ENCODE results near the gene UBC.
"Not testable (repeated sequence)": the region's sequence is repeated elsewhere in the genome, so short reads cannot be mapped to it uniquely, and the experiment has no call there.

UBC gene

GRCh38 chr12:124888260-124888659 lies 26.2 kb downstream of the UBC start:
- peaks cover 9% of the 10 kb centered on the region for H3K4me1 ChIP-seq
- no peak for DNase-seq
- H3K9me3 ChIP-seq: no peaks in the 10 kb centered on the region
- TF ChIP-seq, protein P1, sequence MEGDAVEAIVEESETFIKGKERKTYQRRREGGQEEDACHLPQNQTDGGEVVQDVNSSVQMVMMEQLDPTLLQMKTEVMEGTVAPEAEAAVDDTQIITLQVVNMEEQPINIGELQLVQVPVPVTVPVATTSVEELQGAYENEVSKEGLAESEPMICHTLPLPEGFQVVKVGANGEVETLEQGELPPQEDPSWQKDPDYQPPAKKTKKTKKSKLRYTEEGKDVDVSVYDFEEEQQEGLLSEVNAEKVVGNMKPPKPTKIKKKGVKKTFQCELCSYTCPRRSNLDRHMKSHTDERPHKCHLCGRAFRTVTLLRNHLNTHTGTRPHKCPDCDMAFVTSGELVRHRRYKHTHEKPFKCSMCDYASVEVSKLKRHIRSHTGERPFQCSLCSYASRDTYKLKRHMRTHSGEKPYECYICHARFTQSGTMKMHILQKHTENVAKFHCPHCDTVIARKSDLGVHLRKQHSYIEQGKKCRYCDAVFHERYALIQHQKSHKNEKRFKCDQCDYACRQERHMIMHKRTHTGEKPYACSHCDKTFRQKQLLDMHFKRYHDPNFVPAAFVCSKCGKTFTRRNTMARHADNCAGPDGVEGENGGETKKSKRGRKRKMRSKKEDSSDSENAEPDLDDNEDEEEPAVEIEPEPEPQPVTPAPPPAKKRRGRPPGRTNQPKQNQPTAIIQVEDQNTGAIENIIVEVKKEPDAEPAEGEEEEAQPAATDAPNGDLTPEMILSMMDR (IDR thresholded peaks at IDR 0.05; ENCODE audit: low read depth, low read length): no peak
- H3K27me3 ChIP-seq: no peaks in the 10 kb centered on the region
- H3K4me3 ChIP-seq (ENCODE audit: low read depth, low read length): no peak overlapping the region
- H3K36me3 ChIP-seq: no peaks in the 10 kb centered on the region; the same call in 1 of the 2 replicates

DNA sequence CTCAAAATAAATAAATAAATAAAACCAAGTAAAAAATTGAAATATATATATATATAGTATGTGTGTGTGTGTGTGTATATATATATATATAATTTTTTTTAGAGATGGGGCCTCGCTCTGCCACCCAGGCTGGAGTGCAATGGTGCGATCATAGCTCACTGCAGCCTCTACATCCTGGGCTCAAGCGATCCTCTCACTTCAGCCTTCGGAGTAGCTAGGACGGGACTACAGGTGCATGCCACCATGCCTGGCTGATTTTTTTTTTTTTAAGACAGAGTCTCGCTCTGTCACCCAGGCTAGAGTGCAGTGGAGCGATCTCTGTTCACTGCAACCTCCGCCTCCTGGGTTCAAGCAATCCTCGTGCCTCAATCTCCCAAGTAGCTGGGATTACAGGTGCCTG lies 26.7 kb downstream of the UBC start:
- not testable (repeated sequence) for H3K27me3 ChIP-seq; H3K9me3 ChIP-seq; H3K36me3 ChIP-seq; DNase-seq; H3K4me3 ChIP-seq (ENCODE audit: low read depth, low read length)
- peaks cover 12% of the 10 kb centered on the region for H3K4me1 ChIP-seq

GRCh38 chr12:124884587-124885438 lies 29.6 kb downstream of the UBC start:
- H3K27me3 ChIP-seq: no peaks in the 10 kb centered on the region
- H3K9me3 ChIP-seq: no peaks in the 10 kb centered on the region
- H3K36me3 ChIP-seq: no peaks in the 10 kb centered on the region; the same call in 1 of the 2 replicates
- no peak overlapping the region for H3K4me3 ChIP-seq (ENCODE audit: low read depth, low read length)
- H3K4me1 ChIP-seq: peaks cover 12% of the 10 kb centered on the region
- TF ChIP-seq, protein P1 (IDR thresholded peaks at IDR 0.05; ENCODE audit: low read depth, low read length): no peak
- peak; percentile 48 for DNase-seq

- DNase-seq: no peak
- TF ChIP-seq, protein P1 (IDR thresholded peaks at IDR 0.05; ENCODE audit: low read depth, low read length): no peak
- peaks cover 12% of the 10 kb centered on the region for H3K4me1 ChIP-seq
- no peaks in the 10 kb centered on the region; the same call in 1 of the 2 replicates for H3K36me3 ChIP-seq
- no peak overlapping the region for H3K4me3 ChIP-seq (ENCODE audit: low read depth, low read length)
- no peaks in the 10 kb centered on the region for H3K27me3 ChIP-seq
- no peaks in the 10 kb centered on the region for H3K9me3 ChIP-seq
Observed at GRCh38 chr12:124883263-124884130, 31.0 kb downstream of the UBC start.

- H3K4me3 ChIP-seq (ENCODE audit: low read depth, low read length): no peak overlapping the region
Observed at GRCh38 chr12:124881123-124881522, 33.3 kb downstream of the UBC start.

DNA sequence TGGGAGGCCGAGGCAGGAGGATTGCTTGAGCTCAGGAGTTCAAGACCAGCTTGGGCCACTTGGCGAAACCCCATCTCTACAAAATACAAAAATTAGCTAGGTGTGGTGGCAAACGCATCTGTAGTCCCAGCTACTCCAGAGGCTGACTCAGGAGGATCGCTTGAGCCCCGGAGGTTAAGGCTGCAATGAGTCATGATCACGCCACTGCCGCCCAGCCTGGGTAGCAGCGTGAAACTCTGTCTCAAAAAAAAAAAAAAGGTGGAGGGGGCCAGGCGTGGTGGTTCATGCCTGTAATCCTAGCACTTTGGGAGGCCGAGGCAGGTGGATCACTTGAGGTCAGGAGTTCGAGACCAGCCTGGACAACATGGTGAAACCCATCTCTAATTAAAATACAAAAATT lies 34.1 kb downstream of the UBC start:
- DNase-seq, H3K9me3 ChIP-seq: not testable (repeated sequence)
- peaks cover 12% of the 10 kb centered on the region for H3K4me1 ChIP-seq

More at GRCh38 chr12:124881123-124881522, 33.3 kb downstream of the UBC start:
- Histone ChIP-seq H3K9me3 (no peaks in the 10 kb centered on the region), H3K36me3 (no peaks in the 10 kb centered on the region; the same call in 1 of the 2 replicates), H3K4me1 (peaks cover 12% of the 10 kb centered on the region), H3K27me3 (no peaks in the 10 kb centered on the region)
- DNase-seq: no peak
- TF ChIP-seq, protein P1 (IDR thresholded peaks at IDR 0.05; ENCODE audit: low read depth, low read length): no peak

More for the DNA sequence above, 34.1 kb downstream of the UBC start:
- not testable (repeated sequence) for H3K36me3 ChIP-seq; H3K27me3 ChIP-seq; H3K4me3 ChIP-seq (ENCODE audit: low read depth, low read length)
